HG02943 (cell line): ENCODE results near the gene MYO18A.

Experiments
- ATAC-seq: cut with Tn5 transposase; IDR thresholded peaks from one replicate; pipeline ENCODE4 v1.9.1; 2021; ENCODE audit warnings: mild to moderate bottlenecking, low read depth, moderate library complexity; ENCODE audit not compliant: unreplicated experiment

Gene MYO18A

DNA sequence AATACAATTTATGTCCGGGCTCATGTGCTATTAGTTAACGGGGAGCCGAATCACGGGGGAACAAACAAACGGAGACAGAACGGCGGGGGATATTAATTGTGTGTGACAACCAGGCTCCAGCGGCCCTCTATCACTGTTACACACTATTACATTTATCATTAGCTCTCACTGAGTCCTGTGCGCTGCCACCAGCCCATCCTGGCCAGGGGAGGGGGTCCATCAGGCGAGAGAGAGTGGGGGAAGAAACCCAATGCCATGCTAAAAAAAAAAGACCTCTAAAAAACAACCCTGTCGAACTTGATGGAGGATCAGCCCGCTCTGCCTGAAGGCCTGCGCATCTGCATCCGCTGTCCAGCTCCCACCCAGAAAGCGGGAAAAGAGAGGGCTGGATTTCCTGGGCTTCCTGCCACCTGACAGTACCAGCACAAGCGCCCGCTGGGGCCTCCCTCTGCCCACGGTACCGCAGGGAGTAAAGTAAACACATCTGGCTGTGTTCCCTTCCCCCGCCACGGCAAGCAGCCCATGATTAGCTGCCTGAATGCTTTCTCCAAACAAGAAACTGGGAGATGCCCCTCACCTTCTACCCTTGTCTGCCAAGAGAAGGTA lies 95.6 kb downstream of the MYO18A start:
- ATAC-seq = no peak

DNA sequence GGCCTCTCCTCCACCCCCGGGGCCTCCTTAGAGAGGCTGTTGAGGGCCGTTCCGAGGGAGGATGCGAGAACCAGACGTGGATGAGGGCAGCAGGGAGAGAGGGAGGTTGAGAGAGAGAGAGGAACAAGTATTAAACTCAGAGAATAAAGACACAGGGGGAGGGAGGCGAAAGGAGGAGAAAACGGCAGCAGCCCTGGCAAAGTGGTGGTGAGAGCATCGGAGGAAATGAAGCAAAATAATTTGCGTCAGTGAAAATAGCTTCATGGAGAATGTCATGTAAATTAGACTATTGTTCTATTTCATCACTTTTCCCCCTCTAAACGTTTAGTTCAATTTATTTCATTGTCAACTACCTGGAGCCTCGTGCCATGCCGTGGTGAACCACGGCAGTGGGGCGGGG lies 99.2 kb downstream of the MYO18A start:
- no peak for ATAC-seq

DNA sequence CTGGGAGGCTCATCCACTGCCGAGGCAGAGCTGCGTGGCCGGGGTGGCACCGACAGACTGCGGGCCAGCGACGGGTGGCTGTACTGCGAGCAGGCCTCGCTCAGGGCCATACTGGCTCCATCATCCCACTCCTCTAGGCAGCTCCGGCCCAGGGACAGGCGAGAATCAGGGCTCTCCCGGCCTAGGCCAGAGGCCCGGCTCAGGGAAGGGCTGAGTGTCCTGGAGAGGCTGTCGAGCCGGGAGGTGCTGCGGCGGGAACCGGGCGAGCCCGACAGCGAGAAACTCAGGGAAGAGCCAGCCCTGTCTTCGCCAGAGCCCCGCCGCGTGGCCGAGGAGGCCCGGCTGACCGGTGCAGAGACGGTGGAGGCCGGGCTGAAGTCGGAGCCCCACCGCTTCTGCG lies 99.9 kb downstream of the MYO18A start:
- no peak for ATAC-seq

DNA sequence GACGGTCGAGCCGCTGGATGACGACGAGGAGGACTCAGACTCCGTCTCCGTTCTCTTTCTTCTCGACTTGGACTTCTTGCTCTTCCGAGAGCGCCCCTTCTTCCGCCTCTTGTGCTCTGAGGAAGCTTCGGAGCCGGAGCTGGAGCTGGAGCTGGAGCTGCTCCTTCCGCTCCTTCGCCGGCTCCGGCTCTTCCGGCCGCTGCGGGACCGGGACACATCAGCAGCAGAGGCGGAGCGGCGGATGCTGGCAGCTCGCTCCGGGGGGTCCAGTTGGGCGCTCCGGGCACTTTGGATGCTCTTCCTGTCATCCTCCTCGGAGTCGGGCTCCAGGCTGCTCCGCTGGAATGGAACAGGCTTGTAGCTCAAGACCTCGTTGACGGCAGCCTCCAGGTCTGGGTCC lies 100.3 kb downstream of the MYO18A start:
- no peak for ATAC-seq

DNA sequence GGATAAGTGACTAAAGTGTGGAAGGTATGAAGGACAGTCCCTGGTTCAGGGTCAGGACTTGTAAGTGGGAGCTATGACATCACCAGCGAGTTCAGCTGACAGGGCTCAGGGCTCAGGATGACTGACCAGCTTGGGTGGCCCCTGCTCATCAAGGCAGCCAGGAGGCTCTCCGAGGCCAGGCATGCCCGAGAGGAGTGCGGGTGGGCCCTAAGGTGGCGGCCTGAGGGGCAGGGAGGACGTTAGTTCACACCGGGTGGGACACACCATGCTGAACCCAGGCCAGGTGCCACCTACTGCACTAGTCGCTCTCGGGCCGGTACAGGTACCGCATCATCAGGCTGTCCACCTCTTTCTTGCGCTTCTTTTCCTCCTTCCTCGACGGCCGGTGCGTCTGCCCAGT lies 100.8 kb downstream of the MYO18A start:
- no peak for ATAC-seq

DNA sequence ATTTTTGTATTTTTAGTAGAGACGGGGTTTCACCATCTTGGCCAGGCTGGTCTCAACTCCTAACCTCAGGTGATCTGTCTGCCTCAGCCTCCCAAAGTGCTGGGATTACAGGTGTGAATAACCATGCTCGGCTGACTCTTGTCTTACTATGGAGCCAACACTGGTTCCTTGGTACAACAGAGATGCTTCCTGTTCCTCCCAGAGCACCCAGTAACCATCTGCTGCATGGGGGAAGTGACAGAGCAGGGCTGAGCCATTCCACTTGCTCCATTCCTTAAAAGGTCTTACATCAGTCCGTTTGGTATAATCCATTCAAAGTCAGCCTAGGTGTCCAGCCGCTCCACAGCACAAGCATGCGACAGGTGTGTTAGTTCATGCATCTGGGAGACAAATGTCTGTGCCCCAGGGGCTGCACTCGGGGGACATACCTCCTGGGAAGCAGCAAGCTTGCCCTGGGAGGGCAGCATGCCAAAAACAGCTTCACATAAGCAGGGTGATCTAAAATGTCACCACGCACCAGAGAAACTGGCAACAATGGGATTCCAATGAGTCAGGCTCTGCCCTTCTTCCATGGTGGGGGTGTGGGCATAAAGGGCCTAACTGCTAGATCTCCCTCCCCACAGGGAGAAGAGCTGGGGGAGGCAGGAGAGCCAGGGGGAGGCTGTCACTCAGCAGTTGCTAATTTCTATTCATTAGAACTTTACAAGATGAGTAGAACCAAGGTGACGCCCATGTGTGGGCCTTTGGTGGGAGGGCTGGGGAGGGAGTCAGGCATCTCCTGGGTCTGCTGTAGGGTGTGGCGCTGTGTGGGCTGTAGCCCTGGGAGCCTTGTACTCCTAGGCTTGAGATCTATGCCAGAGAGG lies 101.8 kb downstream of the MYO18A start:
- no peak for ATAC-seq

DNA sequence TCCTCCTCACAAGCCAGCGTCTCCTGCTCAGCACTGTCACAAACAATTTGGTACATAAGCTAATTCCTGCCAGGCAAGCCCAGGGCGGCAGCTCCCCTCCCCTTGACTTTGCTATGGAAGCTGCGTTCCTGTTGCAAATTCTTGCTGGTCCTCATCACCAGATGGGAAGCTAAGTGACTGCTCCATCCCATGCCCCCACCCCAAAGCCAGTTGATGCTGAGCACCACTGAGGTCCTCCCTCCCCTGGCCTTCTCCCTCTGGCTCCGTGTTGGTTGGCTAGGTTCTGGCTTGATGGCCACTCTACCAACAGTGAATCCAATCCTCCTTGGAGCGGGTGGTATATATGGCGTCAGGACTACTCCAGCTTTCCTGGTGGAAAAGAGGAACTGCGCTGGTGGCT lies 102.9 kb downstream of the MYO18A start:
- no peak for ATAC-seq

DNA sequence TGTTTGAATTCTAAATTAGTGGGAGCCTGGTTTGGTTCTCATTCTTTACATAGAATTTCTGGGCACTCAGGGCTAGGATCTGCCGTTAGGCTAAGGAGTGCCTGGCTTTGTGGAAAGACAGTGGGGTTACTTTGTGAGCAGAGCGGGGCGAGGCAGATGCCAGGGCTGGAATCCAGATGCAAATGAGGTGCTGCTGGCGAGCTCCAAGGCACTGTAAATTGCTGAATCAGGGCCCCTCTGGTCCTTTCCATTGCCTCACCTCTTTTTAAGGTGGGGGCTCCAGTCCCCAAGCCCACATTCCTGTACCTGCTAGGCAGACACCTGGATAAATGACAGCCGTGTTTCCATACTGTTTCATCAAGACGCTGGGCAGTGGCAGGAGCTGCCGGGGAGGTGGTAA lies 103.5 kb downstream of the MYO18A start:
- ATAC-seq = no peak

DNA sequence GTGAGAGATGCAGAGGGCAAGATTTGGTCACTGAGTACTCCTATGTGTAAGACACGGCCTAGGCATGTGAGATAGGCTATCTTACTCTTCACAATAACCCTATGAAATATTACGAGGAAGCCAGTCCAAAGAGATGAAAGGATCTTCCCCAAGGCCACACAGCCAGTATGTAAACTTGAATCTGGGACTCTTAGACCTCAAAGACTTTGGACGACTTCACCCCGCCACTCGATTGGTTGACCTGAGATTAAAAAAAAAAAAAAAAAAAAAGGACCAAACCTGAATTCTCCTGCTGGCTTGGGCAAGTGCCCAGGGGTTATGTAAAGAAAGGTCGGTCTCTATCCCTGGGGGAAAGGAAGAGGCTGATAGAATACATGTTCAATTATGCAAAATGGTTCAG lies 104.1 kb downstream of the MYO18A start:
- no peak for ATAC-seq

DNA sequence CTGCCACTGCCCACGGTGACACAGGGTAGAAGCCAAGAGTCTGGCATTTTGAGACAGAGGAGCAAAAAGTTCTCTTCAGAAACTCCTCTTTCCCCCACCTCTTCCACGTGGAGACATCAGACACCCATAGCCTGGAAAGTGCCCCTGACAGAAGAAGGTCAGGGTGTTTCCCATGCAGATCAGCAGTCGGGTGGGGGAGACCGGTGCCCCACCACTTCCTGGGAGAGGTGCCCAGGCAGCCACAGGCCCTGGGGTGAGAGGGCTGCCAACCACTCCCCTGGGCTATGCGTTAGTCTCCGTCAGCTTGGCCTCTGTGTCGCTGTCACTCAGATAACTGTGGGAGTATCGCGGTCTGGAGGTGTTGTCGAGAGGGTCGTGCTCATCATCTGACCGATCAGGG lies 105.7 kb downstream of the MYO18A start:
- no peak for ATAC-seq

DNA sequence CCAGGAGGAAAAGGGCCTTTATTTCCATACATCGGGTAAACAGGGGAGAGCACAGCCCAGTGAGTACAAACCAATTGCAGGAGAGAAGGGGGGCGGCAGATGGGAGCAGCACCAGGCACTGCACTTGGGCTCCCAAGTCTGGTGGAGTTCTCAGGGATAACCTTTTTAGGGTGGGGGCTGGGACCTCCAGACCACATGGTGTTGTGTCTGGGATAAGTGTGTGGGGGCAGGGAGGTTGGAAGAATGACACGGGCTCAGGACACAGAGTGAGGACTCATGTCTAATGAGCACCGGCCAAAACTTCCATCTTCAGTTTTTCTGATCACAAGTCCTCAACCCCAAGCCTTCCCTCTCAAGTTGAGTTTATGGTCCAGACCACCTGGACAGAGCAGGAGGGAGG lies 106.7 kb downstream of the MYO18A start:
- no peak for ATAC-seq

DNA sequence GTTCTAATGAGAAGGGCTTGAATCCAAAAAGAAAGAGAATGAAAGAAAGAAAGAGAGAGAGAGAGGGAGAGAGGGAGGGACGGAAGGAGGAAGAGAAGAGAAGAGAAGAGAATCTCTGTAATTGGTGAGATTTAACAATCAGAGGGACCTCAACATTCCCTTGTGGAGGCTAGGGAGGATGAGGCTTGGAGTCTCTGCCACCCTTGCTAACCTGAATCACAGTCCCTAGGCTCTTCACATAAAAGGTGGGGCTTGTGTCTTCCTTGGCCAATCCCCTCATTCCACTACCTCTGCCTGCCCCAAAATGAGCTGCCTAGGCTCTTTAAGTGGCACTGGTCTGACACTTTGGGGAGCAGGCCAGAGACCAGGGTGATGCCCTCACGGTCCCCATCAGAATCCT lies 107.2 kb downstream of the MYO18A start:
- no peak for ATAC-seq

DNA sequence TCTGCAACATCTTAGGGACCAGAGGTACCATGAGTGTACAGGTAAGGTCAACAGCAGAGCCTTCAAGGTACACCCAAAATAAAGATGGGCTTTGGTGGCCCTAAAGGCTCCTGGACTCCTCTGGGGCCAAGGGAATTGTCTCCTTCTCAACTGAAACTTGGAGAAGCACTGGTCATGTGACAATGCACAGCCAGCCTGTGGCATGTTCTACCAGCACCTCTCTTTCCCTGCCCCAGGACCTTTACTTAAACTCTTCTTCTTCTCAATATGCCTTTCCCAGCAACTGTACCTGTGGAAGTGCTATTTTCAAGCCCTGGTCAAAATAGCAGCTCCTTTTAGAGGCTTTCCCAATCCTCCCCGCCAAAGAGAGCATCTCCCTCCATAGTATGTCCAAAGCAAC lies 108.9 kb downstream of the MYO18A start:
- no peak for ATAC-seq

DNA sequence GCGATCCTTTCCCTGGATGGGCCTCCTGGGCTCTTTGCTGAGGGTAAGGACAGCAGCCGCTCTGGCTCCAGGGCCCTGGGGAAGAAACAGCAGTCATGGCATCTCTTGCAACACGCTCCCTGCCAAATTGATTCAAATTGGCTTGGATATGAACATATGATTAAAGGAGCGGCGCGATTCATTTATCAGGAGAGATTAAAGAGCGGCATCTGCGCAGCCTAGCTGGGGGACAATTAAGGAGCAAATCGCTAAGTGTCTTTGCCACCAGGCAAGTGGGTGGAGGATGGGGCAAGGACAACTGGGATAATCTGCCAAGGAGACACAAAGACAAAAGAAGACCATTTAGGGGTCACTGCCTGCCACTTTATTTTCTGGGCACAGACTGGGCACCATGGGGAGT lies 109.4 kb downstream of the MYO18A start:
- no peak for ATAC-seq

DNA sequence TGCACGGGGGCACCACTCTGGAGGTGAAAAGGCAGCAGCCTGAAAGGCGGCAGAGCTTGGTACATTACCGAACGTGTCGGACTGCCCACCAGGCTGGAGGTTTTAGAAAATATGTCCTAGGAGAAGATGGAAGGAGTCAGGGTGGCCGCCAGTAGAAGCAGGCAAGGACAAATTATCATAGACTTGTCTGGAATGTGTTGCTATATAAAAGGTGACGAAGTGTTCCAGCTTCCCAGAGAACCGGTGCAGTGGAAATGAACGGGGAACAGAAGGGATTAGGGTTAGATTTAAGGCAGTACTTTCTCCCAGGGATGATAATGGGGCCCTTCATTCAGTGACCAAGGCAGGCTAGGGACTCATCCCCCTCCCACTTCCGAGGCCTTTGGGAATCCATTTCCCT lies 109.9 kb downstream of the MYO18A start:
- no peak for ATAC-seq

DNA sequence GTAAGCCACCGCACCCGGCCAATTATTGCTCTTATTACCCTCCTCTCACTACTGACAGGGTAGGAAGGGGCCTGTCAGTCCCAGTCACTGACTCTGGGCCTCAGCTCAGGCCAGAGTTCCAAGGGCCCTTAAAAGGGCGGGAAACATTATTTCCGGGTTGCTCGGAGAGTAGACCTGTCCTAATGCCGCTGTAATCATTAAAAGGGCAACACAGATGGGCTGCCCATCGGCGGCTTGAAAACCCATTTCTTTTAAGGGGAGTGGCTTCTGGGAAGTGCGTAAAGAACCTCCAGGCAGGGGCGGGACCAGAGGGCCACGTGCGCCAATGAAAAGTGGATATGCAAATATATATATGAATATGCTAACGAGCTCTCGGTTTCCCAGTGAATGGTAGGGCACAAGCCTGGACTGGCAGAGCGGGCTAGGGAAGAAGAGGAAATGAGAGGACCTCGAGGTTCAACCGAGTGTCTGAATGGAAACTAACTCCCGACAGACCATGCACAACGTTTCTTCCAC lies 110.6 kb downstream of the MYO18A start:
- no peak for ATAC-seq

DNA sequence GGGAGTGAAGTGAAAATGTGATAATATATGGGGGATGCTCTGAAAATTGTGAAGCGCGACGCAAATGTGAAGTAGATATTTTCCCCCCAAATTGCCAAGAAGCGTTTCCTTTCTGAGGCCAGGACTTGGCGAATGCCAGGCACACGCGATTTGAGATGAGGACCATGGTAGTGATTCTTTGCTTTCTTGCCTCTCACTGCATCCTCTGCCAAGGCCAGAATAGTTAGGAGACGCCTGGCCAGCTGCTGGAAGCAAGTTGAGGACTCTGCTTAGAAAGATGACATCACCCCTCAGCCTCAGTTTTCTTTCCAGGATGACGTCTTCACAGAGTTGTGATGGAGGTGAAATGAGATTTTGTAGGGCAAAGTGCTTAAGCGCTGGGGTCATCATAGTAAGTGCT lies 111.4 kb downstream of the MYO18A start:
- no peak for ATAC-seq

DNA sequence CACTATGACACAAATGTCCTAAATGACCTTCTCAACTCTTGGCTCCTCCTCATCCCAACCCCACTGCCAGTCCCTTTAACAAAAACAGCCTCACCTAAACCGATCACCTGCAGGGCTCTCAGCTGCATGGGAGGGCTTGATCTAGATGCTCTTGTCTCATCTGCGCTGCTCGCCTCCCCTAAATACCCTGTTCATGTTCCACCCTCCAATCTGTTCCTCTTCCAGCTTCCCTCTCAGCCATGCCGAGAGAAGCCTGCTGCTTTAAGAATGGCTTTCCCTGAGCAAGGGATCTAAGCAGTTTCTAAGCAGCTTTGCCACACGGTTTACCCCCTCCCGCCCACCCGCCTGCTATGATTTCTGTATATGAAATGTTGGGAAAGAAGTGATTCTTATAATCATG lies 113.6 kb downstream of the MYO18A start:
- no peak for ATAC-seq

DNA sequence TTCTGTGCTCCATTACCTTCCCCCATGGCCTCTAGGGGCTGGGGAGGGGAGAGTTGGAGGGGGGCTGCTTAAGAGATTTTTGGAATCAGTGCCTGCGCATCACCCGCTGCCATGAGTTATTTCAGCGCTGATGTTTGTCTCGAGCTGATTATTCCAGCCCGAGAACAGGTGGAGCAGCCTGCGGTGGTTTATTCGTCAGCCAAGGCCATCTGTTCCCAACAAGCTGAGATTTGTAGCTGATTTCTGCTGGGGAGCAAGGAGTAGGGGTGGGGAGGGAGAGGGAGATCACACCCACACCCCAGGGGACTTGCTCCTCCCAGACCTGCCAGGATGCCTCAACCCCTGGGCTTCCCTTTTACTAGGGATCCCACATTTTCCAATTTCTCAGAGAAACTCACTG lies 114.2 kb downstream of the MYO18A start:
- no peak for ATAC-seq

DNA sequence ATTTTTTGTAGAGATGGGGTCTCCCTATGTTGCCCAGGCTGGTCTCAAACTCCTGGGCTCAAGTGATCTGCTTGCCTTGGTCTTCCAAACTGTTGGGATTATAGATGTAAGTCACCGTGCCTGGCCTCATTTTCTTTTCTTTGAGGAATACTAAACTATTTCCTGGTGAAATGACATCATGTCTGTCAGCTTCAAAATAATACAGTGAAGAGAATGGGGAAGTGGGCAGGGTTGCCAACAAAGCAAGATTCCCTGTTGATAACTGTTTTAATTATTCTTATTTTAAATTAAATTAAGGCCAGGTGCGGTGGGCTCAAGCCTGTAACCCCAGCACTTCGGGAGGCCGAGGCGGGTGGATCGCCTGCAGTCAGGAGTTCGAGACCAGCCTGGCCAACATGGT lies 116.2 kb downstream of the MYO18A start:
- no peak for ATAC-seq

DNA sequence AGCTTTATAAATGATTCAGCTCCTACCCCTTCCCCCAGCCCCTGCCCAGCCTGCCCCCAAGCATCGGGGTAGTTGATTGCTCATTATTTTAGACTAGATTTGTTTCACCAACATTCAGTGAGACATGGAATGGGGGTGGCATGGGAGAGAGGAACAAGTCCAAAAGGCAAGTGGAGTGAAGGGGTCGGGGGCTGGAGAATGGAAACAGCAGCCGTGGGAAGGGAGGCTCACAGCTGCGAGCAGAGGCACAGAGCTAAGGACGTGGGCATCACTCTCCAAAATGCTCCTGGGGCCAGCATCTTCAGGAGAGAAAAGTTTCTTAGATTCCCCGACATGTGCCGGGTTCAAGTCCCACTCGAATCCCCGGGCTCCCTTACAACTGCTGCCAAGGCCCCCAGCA lies 118.0 kb downstream of the MYO18A start:
- ATAC-seq = no peak

DNA sequence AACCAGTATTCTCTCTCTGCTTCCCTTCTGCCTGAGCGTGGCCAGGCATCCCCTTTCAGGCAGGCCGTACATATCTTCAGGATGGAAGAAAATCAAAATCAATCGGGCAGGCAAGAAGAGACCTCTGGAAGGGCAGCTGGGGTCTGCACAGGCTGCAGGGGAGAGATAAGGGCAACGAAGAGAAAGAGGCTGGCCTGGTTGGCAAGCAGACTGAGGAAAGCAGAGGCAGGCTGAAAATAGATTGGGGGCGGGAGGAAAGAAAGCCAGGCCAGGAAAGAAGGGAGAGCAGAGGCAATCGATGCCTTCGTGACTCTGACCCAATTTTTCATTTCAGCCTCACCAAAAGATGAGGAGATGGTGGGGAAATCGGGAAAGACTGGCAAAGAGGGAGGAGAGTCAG lies 119.2 kb downstream of the MYO18A start:
- ATAC-seq = no peak
